ENCODE data around the gene CSMD2. TPM values are rescaled to one million over a fixed set of nuclear protein-coding genes. Genes with fewer than 3 reads are reported as not detected.

The CSMD2 gene
- polyA plus RNA-seq, 4 donors: under 0.01 to 0.54 (median 0.09) TPM

DNA sequence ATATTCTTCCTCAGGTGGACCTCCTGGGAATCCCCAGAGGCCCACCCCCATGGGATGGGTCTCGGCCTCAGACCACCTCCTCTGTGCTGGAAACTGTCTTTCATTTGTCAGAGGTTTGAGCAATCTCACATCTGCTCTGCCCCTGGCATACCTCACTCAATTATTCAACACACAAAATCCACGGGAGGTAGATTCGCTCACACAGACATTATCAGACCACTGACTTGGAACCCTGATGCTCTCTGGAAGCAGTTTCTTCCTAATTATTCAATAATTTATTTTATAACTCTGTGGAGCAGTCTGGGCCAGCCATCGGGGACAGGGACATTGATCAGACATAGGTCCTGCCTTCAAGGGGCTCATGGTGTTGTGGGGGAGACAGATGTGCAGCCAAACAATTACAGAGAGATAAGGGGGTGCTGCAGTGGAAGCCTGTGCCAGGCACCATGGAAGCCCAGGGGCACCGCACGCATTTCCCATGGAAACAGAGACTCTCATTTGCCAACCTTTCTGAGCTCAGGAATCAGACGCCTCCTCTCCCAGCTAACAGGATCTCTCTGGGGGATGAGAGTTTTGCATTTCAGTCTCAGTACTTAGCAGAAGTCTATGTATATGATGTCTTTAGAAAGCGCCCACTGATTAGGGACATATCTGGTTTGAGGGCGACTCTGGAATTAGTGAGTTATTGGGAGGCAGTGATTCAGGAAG, 204.7 kb downstream of the CSMD2 start:
- no peak for FAIRE-seq

DNA sequence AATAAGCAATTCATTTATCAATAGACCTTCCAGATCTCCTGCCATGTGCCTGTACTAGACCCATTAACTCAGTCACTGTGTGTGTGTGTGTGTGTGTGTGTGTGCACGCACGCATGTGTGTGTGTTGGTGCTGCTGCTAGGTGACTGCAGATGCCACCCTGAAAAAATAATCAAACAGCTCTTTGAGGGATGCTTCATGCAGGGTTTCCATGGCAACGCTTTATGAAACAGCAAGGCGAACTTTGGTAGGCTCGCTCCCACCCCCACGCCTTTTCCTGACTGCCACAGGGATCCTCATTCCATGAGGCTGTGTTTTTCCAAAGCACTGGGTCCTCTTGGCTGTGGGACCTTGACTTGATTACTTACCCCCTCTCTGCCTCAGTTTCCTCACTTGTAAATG, 207.2 kb downstream of the CSMD2 start:
- no peaks in the 10 kb centered on the region for H3K9me3 ChIP-seq (ENCODE audit: control insufficient read depth in 2 of 2, insufficient read depth in 1 of 2, low read depth in 1 of 2, low read length in 1 of 2)
- no peak overlapping the region for H3K4me3 ChIP-seq (ENCODE audit: low read depth in 1 of 3, low read length in 3 of 3)
- no peaks in the 10 kb centered on the region for H3K4me1 ChIP-seq (ENCODE audit: control insufficient read depth in 3 of 3, insufficient read depth in 2 of 3, low read depth in 1 of 3, low read length in 2 of 3)
- FAIRE-seq (no peak), DNase-seq (no peak)
- no peaks in the 10 kb centered on the region for H3K27me3 ChIP-seq (ENCODE audit: control insufficient read depth in 3 of 3, insufficient read depth in 3 of 3, low read length in 3 of 3)
- H3K36me3 ChIP-seq (ENCODE audit: control insufficient read depth in 3 of 3, insufficient read depth in 2 of 3, low read depth in 1 of 3, low read length in 3 of 3): no peaks in the 10 kb centered on the region
- no peak overlapping the region for H3K27ac ChIP-seq (ENCODE audit: low read depth in 1 of 3, low read length in 2 of 3)
- 80 to 87% (median 80%) methylated on average over 6 of the region's 6 CpGs for WGBS, 3 donors

More for the DNA sequence above, 204.7 kb downstream of the CSMD2 start:
- Histone ChIP-seq H3K27ac (ENCODE audit: low read depth in 1 of 3, low read length in 2 of 3) (no peak overlapping the region), H3K4me3 (ENCODE audit: low read depth in 1 of 3, low read length in 3 of 3) (no peak overlapping the region), H3K36me3 (ENCODE audit: control insufficient read depth in 3 of 3, insufficient read depth in 2 of 3, low read depth in 1 of 3, low read length in 3 of 3) (no peaks in the 10 kb centered on the region), H3K27me3 (ENCODE audit: control insufficient read depth in 3 of 3, insufficient read depth in 3 of 3, low read length in 3 of 3) (no peaks in the 10 kb centered on the region), H3K9me3 (ENCODE audit: control insufficient read depth in 2 of 2, insufficient read depth in 1 of 2, low read depth in 1 of 2, low read length in 1 of 2) (no peaks in the 10 kb centered on the region), H3K4me1 (ENCODE audit: control insufficient read depth in 3 of 3, insufficient read depth in 2 of 3, low read depth in 1 of 3, low read length in 2 of 3) (no peaks in the 10 kb centered on the region)
- no peak for DNase-seq
- WGBS, 3 donors: 80 to 85% (median 84%) methylated on average over 9 of the region's 9 CpGs

GRCh38 chr1:33955096-33955495, 209.9 kb downstream of the CSMD2 start:
- no peak for FAIRE-seq
- no peak overlapping the region for H3K27ac ChIP-seq (ENCODE audit: low read depth in 1 of 3, low read length in 2 of 3)
- no peaks in the 10 kb centered on the region for H3K36me3 ChIP-seq (ENCODE audit: control insufficient read depth in 3 of 3, insufficient read depth in 2 of 3, low read depth in 1 of 3, low read length in 3 of 3)
- H3K4me1 ChIP-seq (ENCODE audit: control insufficient read depth in 3 of 3, insufficient read depth in 2 of 3, low read depth in 1 of 3, low read length in 2 of 3): no peaks in the 10 kb centered on the region
- WGBS, 3 donors: 75 to 85% (median 80%) methylated on average over 14 of the region's 14 CpGs
- no peaks in the 10 kb centered on the region for H3K9me3 ChIP-seq (ENCODE audit: control insufficient read depth in 2 of 2, insufficient read depth in 1 of 2, low read depth in 1 of 2, low read length in 1 of 2)
- H3K4me3 ChIP-seq (ENCODE audit: low read depth in 1 of 3, low read length in 3 of 3): no peak overlapping the region
- H3K27me3 ChIP-seq (ENCODE audit: control insufficient read depth in 3 of 3, insufficient read depth in 3 of 3, low read length in 3 of 3): no peaks in the 10 kb centered on the region
- no peak for DNase-seq

GRCh38 chr1:33949570-33949969, 215.5 kb downstream of the CSMD2 start:
- Histone ChIP-seq H3K9me3 (ENCODE audit: control insufficient read depth in 2 of 2, insufficient read depth in 1 of 2, low read depth in 1 of 2, low read length in 1 of 2) (no peaks in the 10 kb centered on the region), H3K27ac (ENCODE audit: low read depth in 1 of 3, low read length in 2 of 3) (no peak overlapping the region), H3K4me3 (ENCODE audit: low read depth in 1 of 3, low read length in 3 of 3) (no peak overlapping the region), H3K4me1 (ENCODE audit: control insufficient read depth in 3 of 3, insufficient read depth in 2 of 3, low read depth in 1 of 3, low read length in 2 of 3) (no peaks in the 10 kb centered on the region), H3K36me3 (ENCODE audit: control insufficient read depth in 3 of 3, insufficient read depth in 2 of 3, low read depth in 1 of 3, low read length in 3 of 3) (no peaks in the 10 kb centered on the region), H3K27me3 (ENCODE audit: control insufficient read depth in 3 of 3, insufficient read depth in 3 of 3, low read length in 3 of 3) (no peaks in the 10 kb centered on the region)
- 70 to 74% (median 72%) methylated on average over 2 of the region's 2 CpGs for WGBS, 3 donors
- no peak for FAIRE-seq
- DNase-seq: no peak

DNA sequence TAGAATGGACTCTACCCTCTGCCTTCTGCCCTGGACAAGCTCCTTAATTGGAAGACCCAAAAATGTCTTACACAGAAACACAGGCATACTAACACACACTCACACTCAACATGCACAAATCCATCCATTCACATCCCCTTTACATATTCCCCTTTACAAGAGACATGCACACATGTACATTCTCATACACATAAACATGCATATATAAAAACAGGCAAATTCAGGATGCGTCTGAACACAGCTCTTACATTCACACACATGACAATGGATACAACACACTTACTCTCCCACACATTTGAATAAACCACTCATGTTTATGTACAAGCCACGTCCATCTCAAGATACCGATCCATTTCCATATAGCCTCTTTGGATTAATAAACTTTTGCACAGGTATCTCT, 216.7 kb downstream of the CSMD2 start:
- no peaks in the 10 kb centered on the region for H3K9me3 ChIP-seq (ENCODE audit: control insufficient read depth in 2 of 2, insufficient read depth in 1 of 2, low read depth in 1 of 2, low read length in 1 of 2)
- no peak overlapping the region for H3K27ac ChIP-seq (ENCODE audit: low read depth in 1 of 3, low read length in 2 of 3)
- no peaks in the 10 kb centered on the region for H3K36me3 ChIP-seq (ENCODE audit: control insufficient read depth in 3 of 3, insufficient read depth in 2 of 3, low read depth in 1 of 3, low read length in 3 of 3)
- 81 to 89% (median 88%) methylated on average over 3 of the region's 3 CpGs for WGBS, 3 donors
- H3K4me3 ChIP-seq (ENCODE audit: low read depth in 1 of 3, low read length in 3 of 3): no peak overlapping the region
- no peak for FAIRE-seq
- H3K4me1 ChIP-seq (ENCODE audit: control insufficient read depth in 3 of 3, insufficient read depth in 2 of 3, low read depth in 1 of 3, low read length in 2 of 3): no peaks in the 10 kb centered on the region
- H3K27me3 ChIP-seq (ENCODE audit: control insufficient read depth in 3 of 3, insufficient read depth in 3 of 3, low read length in 3 of 3): no peaks in the 10 kb centered on the region
- no peak for DNase-seq

- no peaks in the 10 kb centered on the region for H3K27me3 ChIP-seq (ENCODE audit: control insufficient read depth in 3 of 3, insufficient read depth in 3 of 3, low read length in 3 of 3)
- H3K9me3 ChIP-seq (ENCODE audit: control insufficient read depth in 2 of 2, insufficient read depth in 1 of 2, low read depth in 1 of 2, low read length in 1 of 2): no peaks in the 10 kb centered on the region
- no peaks in the 10 kb centered on the region for H3K4me1 ChIP-seq (ENCODE audit: control insufficient read depth in 3 of 3, insufficient read depth in 2 of 3, low read depth in 1 of 3, low read length in 2 of 3)
- FAIRE-seq (no peak), DNase-seq (no peak)
- WGBS, 3 donors: 83 to 94% (median 91%) methylated on average over 2 of the region's 2 CpGs
- no peak overlapping the region for H3K27ac ChIP-seq (ENCODE audit: low read depth in 1 of 3, low read length in 2 of 3)
- H3K36me3 ChIP-seq (ENCODE audit: control insufficient read depth in 3 of 3, insufficient read depth in 2 of 3, low read depth in 1 of 3, low read length in 3 of 3): no peaks in the 10 kb centered on the region
- no peak overlapping the region for H3K4me3 ChIP-seq (ENCODE audit: low read depth in 1 of 3, low read length in 3 of 3)
Measured at GRCh38 chr1:33946836-33947235, 218.2 kb downstream of the CSMD2 start.

DNA sequence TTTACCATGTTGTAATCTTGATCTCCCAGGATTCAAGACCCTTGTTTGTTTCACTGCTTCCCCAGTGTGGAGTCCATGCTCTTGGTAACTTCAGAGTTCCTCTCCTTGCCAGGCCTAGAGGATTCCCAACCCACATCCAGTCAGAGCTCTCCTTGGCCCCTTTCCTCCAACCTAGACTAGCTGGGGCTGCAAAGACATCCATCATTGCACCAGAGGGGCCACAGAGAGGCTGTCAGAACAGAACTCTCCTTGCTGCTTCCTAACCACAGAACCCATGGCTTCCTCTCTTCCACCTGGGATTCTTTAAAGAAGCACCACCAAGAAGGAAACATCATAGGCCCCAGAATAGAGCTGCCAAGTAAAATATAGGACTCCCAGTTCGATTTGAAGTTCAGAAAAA, 220.2 kb downstream of the CSMD2 start:
- Histone ChIP-seq H3K9me3 (ENCODE audit: control insufficient read depth in 2 of 2, insufficient read depth in 1 of 2, low read depth in 1 of 2, low read length in 1 of 2) (no peaks in the 10 kb centered on the region), H3K27ac (ENCODE audit: low read depth in 1 of 3, low read length in 2 of 3) (no peak overlapping the region), H3K36me3 (ENCODE audit: control insufficient read depth in 3 of 3, insufficient read depth in 2 of 3, low read depth in 1 of 3, low read length in 3 of 3) (no peaks in the 10 kb centered on the region), H3K4me1 (ENCODE audit: control insufficient read depth in 3 of 3, insufficient read depth in 2 of 3, low read depth in 1 of 3, low read length in 2 of 3) (no peaks in the 10 kb centered on the region), H3K27me3 (ENCODE audit: control insufficient read depth in 3 of 3, insufficient read depth in 3 of 3, low read length in 3 of 3) (peaks cover 0 to 2% (median 0%) of the 10 kb centered on the region in 3 donors), H3K4me3 (ENCODE audit: low read depth in 1 of 3, low read length in 3 of 3) (no peak overlapping the region)
- FAIRE-seq: no peak
- 8 to 36% (median 9%) methylated on average over 1 of the region's 1 CpG for WGBS, 3 donors
- DNase-seq: no peak

- Histone ChIP-seq H3K36me3 (ENCODE audit: control insufficient read depth in 3 of 3, insufficient read depth in 2 of 3, low read depth in 1 of 3, low read length in 3 of 3) (no peaks in the 10 kb centered on the region), H3K4me3 (ENCODE audit: low read depth in 1 of 3, low read length in 3 of 3) (no peak overlapping the region), H3K9me3 (ENCODE audit: control insufficient read depth in 2 of 2, insufficient read depth in 1 of 2, low read depth in 1 of 2, low read length in 1 of 2) (peaks cover 0 to 1% of the 10 kb centered on the region in 2 donors), H3K4me1 (ENCODE audit: control insufficient read depth in 3 of 3, insufficient read depth in 2 of 3, low read depth in 1 of 3, low read length in 2 of 3) (no peaks in the 10 kb centered on the region), H3K27me3 (ENCODE audit: control insufficient read depth in 3 of 3, insufficient read depth in 3 of 3, low read length in 3 of 3) (peaks cover 0 to 2% (median 0%) of the 10 kb centered on the region in 3 donors), H3K27ac (ENCODE audit: low read depth in 1 of 3, low read length in 2 of 3) (no peak overlapping the region)
- WGBS, 3 donors: 12 to 35% (median 19%) methylated on average over 3 of the region's 3 CpGs
- FAIRE-seq (no peak), DNase-seq (no peak)
Measured at GRCh38 chr1:33943978-33944377, 221.1 kb downstream of the CSMD2 start.

DNA sequence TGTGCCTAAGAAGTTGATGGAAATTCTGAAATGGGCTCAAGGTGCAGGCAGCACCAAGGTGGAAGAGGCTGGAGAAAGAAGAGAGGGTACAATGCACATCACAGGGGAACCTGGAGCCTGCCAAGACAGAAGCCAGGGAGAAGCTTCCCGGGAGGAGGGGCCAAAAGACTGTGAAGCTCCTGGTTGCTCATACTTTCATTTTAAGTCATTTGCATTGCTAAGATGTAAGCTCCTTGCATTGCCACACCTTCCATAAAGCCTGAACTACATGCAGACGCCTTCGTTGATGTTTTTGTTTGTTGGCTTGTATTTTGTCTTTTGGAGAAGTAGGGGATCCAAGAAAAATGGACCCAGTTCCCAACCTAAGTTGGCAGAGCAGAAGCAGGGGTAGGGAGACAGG, 232.2 kb downstream of the CSMD2 start:
- Histone ChIP-seq H3K9me3 (ENCODE audit: control insufficient read depth in 2 of 2, insufficient read depth in 1 of 2, low read depth in 1 of 2, low read length in 1 of 2) (no peaks in the 10 kb centered on the region), H3K4me3 (ENCODE audit: low read depth in 1 of 3, low read length in 3 of 3) (no peak overlapping the region), H3K36me3 (ENCODE audit: control insufficient read depth in 3 of 3, insufficient read depth in 2 of 3, low read depth in 1 of 3, low read length in 3 of 3) (no peaks in the 10 kb centered on the region), H3K27ac (ENCODE audit: low read depth in 1 of 3, low read length in 2 of 3) (no peak overlapping the region), H3K4me1 (ENCODE audit: control insufficient read depth in 3 of 3, insufficient read depth in 2 of 3, low read depth in 1 of 3, low read length in 2 of 3) (no peaks in the 10 kb centered on the region), H3K27me3 (ENCODE audit: control insufficient read depth in 3 of 3, insufficient read depth in 3 of 3, low read length in 3 of 3) (no peaks in the 10 kb centered on the region)
- FAIRE-seq (no peak), DNase-seq (no peak)
- WGBS, 3 donors: 71 to 85% (median 79%) methylated on average over 3 of the region's 3 CpGs
